A549 (cell line): ENCODE data around the gene TSHZ2.

Source experiments
- BHLHE40 ChIP-seq: IDR thresholded peaks from 2 replicates; pipeline ENCODE4 v1.6.1; 2012; ENCODE audit warnings: low read depth, low read length, inconsistent platforms
- CTCF ChIP-seq: fragments of >200 bp; sonication (Bioruptor Twin); formaldehyde crosslinking; IDR thresholded peaks from 3 replicates; pipeline ENCODE4 v1.5.1; 2016
- MAFK ChIP-seq: fragments of 450-650 bp; IDR thresholded peaks from 2 replicates; pipeline ENCODE4 v1.6.1; 2014; ENCODE audit not compliant: partially characterized antibody
- MYC ChIP-seq: IDR thresholded peaks from 2 replicates; pipeline ENCODE4 v1.6.1; 2012; ENCODE audit warnings: mild to moderate bottlenecking, inconsistent platforms, low read length, improper control_type of control experiment, borderline replicate concordance
- NFE2L2 ChIP-seq: fragments of 150-350 bp; conservative IDR thresholded peaks from 2 replicates; pipeline ENCODE4 v1.6.1; 2014; ENCODE audit warnings: low read length
- REST ChIP-seq: fragments of 200-600 bp; sonication (generic); IDR thresholded peaks from 2 replicates; pipeline ENCODE4 v1.6.1; 2016; ENCODE audit warnings: antibody characterized with exemption, mild to moderate bottlenecking, moderate library complexity
- USF2 ChIP-seq: fragments of 450-650 bp; IDR thresholded peaks from 2 replicates; pipeline ENCODE4 v1.6.1; 2014; ENCODE audit warnings: antibody characterized with exemption
- ZNF302 ChIP-seq: fragments of 250-450 bp; sonication (Bioruptor Pico); IDR thresholded peaks from 2 replicates; pipeline ENCODE4 v1.9.0; 2021; ENCODE audit warnings: inconsistent platforms, mild to moderate bottlenecking, moderate library complexity

GRCh38 chr20:53296451-53297153 lies 324.4 kb downstream of the TSHZ2 start:
- TF ChIP-seq NFE2L2 (no peak), BHLHE40 (no peak), MAFK (no peak), ZNF302 (CRISPR knock-in tag) (no peak), MYC (no peak), USF2 (no peak), REST (no peak), CTCF (no peak)
